HG03460 (cell line): ENCODE data around the gene GPRC6A.
A peak's percentile ranks its signal among the peaks of the same experiment; 100 is the strongest.

Source experiments
- ATAC-seq: cut with Tn5 transposase; IDR thresholded peaks from one replicate; pipeline ENCODE4 v1.9.1; 2021; ENCODE audit not compliant: unreplicated experiment

Gene GPRC6A

GRCh38 chr6:116779573-116780164 is 49.2 kb downstream of the GPRC6A start:
- peak; percentile 76 for ATAC-seq

GRCh38 chr6:116773886-116774285 is 55.0 kb downstream of the GPRC6A start:
- no peak for ATAC-seq

- ATAC-seq: no peak
Measured at GRCh38 chr6:116772450-116772849, 56.4 kb downstream of the GPRC6A start.

- ATAC-seq: no peak
Measured at GRCh38 chr6:116767715-116768114, 61.2 kb downstream of the GPRC6A start.

GRCh38 chr6:116766506-116767176 is 62.2 kb downstream of the GPRC6A start:
- ATAC-seq: no peak

GRCh38 chr6:116764961-116765841 is 63.7 kb downstream of the GPRC6A start, which contains the start of gene FAM162B:
Gene FAM162B (minus strand): TSS chr6:116765719. CDS start chr6:116765576, 143 bp downstream.
- no peak for ATAC-seq

- no peak for ATAC-seq
Measured at GRCh38 chr6:116764629-116764960, 64.3 kb downstream of the GPRC6A start.

GRCh38 chr6:116763906-116764628 is 64.8 kb downstream of the GPRC6A start:
- no peak for ATAC-seq

GRCh38 chr6:116763048-116763447 is 65.8 kb downstream of the GPRC6A start:
- ATAC-seq: no peak

- ATAC-seq: no peak
Measured at GRCh38 chr6:116762235-116762634, 66.6 kb downstream of the GPRC6A start.

- no peak for ATAC-seq
Measured at GRCh38 chr6:116761779-116762178, 67.1 kb downstream of the GPRC6A start.

- ATAC-seq: no peak
Measured at GRCh38 chr6:116745176-116745575, 83.7 kb downstream of the GPRC6A start.
